Pancreas (tissue), 10 donors: ENCODE measurements around the gene MAP2K7. TPM values are rescaled to one million over a fixed set of nuclear protein-coding genes. Genes with fewer than 3 reads are reported as not detected.
A peak's percentile ranks its signal among the peaks of the same experiment; 100 is the strongest.

ENCODE experiments used
- ATAC-seq, 4 donors: fragments of 200-7000 bp; cut with Tn5 transposase; one replicate each; pipeline versions ENCODE4 v1.8.0 to v1.9.1; 2020; ENCODE audit warnings: mild to moderate bottlenecking in 4 of 4, moderate library complexity in 4 of 4
- DNase-seq, 6 donors: peaks; one replicate each; pipeline ENCODE4 v3.0.0-alpha.2; 2020
- FAIRE-seq: peaks from 2 replicates; lab custom pipeline; 2012; peaks lifted over from hg19 to GRCh38; lab: Jason Lieb, UNC
- H3K27ac ChIP-seq, 4 donors: fragments of 200-600 bp; sonication (generic); 1 replicate in 3 of 4; 2 replicates in 1 of 4; pipeline versions ENCODE4 v1.5.0 to v1.8.0; 2020
- H3K27me3 ChIP-seq, 4 donors: fragments of 200-600 bp; one replicate each; pipeline ENCODE4 v1.8.0; 2021
- H3K36me3 ChIP-seq, 3 donors: fragments of 200-600 bp; sonication (generic) in 1 of 3; one replicate each; pipeline versions ENCODE4 v1.5.0 to v1.8.0; 2020 to 2021
- H3K4me1 ChIP-seq, 3 donors: fragments of 200-600 bp; one replicate each; pipeline ENCODE4 v1.8.0; 2021
- H3K4me3 ChIP-seq, 4 donors: fragments of 200-600 bp; sonication (generic) in 2 of 4; one replicate each; pipeline versions ENCODE4 v1.5.0 to v1.8.0; 2020 to 2021
- H3K9me3 ChIP-seq, 4 donors: fragments of 200-600 bp; one replicate each; pipeline ENCODE4 v1.8.0; 2021
- CTCF ChIP-seq, 4 donors: fragments of 200-600 bp; sonication (generic) in 3 of 4; IDR thresholded peaks; one replicate each; pipeline versions ENCODE4 v1.5.0 to v1.8.0; 2021; ENCODE audit warnings: antibody characterized with exemption in 4 of 4
- WGBS, 2 donors: extraction: QIAGEN DNeasy Blood & Tissue Kit; methylation state at CpG; one replicate each; pipeline ENCODE4 v1.1.7; 2013; 5-methylcytosine and 5-hydroxymethylcytosine counted together
- intact Hi-C, 3 donors: fragments of 100-400 bp; cut with DNase I; formaldehyde crosslinking; loops; one replicate each; pipeline versions ENCODE4 v1.11.1 to v1.14.2; 2022
- polyA plus RNA-seq, 2 donors: library from polyadenylated mRNA; stranded (reverse); fragments of 200-250 nt; gene quantifications; one replicate each; pipeline ENCODE4 v1.2.3, GENCODE V29; 2013
- total RNA-seq, 6 donors: library from RNA; stranded (reverse); fragmentation: NEBNext Ultra II Directional in 4 of 6; extraction: Animal tissue kit (Norgen Biotek cat#: 25700) in 4 of 6; gene quantifications; one replicate each; pipeline versions ENCODE4 v1.2.1 to v1.2.4, GENCODE V29; 2021 to 2023
- donor health status: healthy with polysubstance abuse.
- donor health status: DM: no; HTN: no; CAD: no; lungs with moderate emphysema.
- donor health status: DM: no; HTN: no; CAD: no.
- donor health status: control.
- donor health status: control.
- donor health status: Bipolar disorder and iron deficiency.
- donor health status: DM: yes; HTN: yes; CAD: no.
- donor health status: DM: no; HTN: no; CAD: no.
- donor health status: DM: no; HTN: no; CAD: no.
- donor health status: DM: yes; HTN: yes; CAD: no.

Gene MAP2K7
- total and polyA plus RNA-seq, 8 donors = 13.9 to 45.3 (median 16.9) TPM

DNA sequence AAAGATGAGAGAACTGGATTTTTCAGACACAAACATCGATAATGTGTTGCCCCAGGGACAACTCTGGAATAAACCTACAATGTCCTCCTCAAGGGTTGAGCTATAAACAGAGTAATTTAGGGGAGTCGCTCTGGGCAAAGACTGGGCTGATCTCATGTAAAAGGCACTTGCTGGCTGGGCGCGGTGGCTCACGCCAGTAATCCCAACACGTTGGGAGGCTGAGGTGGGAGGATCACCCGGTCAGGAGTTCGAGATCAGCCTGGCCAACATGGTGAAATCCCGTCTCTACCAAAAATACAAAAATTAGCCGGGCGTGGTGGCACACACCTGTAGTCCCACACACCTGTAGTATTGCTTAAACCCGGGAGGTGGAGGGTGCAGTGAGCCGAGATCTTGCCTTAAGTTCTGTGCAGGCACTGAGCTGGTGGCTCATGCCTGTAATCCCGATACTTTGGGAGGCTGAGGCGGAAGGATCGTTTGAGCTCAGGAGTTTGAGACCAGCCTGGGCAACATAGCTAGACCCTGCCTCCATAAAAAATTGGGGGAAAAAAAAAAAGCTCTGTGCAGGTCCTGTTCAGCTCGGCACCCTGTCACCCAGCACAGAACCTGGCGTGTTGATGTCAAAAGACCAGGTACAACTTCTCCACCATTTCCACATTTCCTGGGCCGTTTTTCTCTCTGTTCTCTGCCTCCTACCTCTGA lies 38.4 kb downstream of the MAP2K7 start:
- Histone ChIP-seq H3K36me3 (peaks cover 2 to 13% (median 4%) of the 10 kb centered on the region in 3 donors), H3K4me3 (peak overlapping the region in 2 of 4 donors; percentile 91 to 99), H3K9me3 (no peaks in the 10 kb centered on the region), H3K27me3 (no peaks in the 10 kb centered on the region), H3K27ac (no peak overlapping the region), H3K4me1 (peaks cover 3 to 14% (median 5%) of the 10 kb centered on the region in 3 donors)
- FAIRE-seq (no peak), DNase-seq (peak in 2 of 6 donors; percentile 13 to 33), ATAC-seq (no peak)
- 86 to 88% methylated on average over 19 of the region's 19 CpGs for WGBS, 2 donors
- intact Hi-C loops = no loop called here
- no peak for TF ChIP-seq CTCF (IDR thresholded peaks at IDR 0.05)

- peak overlapping the region; percentile 60 to 99 (median 86) for H3K4me3 ChIP-seq
- H3K27me3 ChIP-seq = no peaks in the 10 kb centered on the region
- intact Hi-C loops = no loop called here
- no peak for TF ChIP-seq CTCF (IDR thresholded peaks at IDR 0.05)
- FAIRE-seq = no peak
- H3K9me3 ChIP-seq = no peaks in the 10 kb centered on the region
- peaks cover 0 to 3% (median under 1%) of the 10 kb centered on the region in 3 donors for H3K36me3 ChIP-seq
- no peak for DNase-seq
- H3K27ac ChIP-seq = peak overlapping the region; percentile 96 to 99 (median 98)
- ATAC-seq = peak in 3 of 4 donors; percentile 13 to 20 (median 19)
- 0 to 2% methylated on average over 33 of the region's 33 CpGs for WGBS, 2 donors
- H3K4me1 ChIP-seq = peaks cover 3 to 14% (median 5%) of the 10 kb centered on the region in 3 donors
Measured at GRCh38 chr19:7942981-7943443, 39.3 kb downstream of the MAP2K7 start.

GRCh38 chr19:7943444-7944176 lies 39.9 kb downstream of the MAP2K7 start, which contains the start of gene TIMM44:
Gene TIMM44, minus strand, starts transcription at chr19:7943666. Its CDS starts 15 bp downstream, at chr19:7943651.
- no peak for TF ChIP-seq CTCF (IDR thresholded peaks at IDR 0.05)
- Histone ChIP-seq H3K4me3 (peak within 1 kb of the TSS; percentile 60 to 99 (median 86)), H3K27me3 (no peaks in the 10 kb centered on the region), H3K36me3 (no peaks in the 10 kb centered on the region), H3K9me3 (no peaks in the 10 kb centered on the region), H3K4me1 (peaks cover 3 to 14% (median 5%) of the 10 kb centered on the region in 3 donors), H3K27ac (peak within 1 kb of the TSS; percentile 96 to 99 (median 98))
- DNase-seq (peak; percentile 98 to 100 (median 100)), ATAC-seq (peak; percentile 96 to 99 (median 97)), FAIRE-seq (peak; percentile 99)
- 1% methylated on average over 56 of the region's 56 CpGs for WGBS, 2 donors
- intact Hi-C loops = no loop called here

DNA sequence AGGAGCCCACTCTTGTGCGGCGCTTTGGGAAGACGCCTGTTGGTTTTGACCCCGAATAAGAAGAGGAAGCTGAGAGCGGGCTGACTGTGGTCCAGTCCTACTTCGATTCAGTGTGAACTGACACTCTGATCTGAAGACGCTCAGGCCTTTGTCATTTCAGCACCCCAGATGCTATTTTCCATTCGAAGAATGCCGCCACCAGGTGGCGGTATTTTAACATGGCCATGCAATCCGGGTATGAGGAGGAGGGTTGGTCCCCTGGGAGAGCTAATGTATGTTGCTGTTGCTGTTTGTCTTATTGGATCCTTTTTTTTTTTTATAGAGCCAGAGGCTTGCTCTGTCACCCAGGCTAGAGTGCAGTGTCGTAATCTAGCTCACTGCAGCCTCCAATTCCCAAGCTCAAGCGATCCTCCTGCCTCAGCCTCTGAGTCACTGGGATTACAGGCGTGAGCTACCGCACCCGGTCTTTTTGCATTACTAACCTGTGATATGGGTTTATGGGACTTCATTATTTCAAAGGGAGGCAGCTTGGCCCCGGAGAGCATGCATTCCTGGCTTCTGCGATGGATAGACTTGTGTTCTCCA lies 40.6 kb downstream of the MAP2K7 start:
- ATAC-seq = peak; percentile 56 to 79 (median 70)
- peak; percentile 63 to 85 (median 77) for TF ChIP-seq CTCF (IDR thresholded peaks at IDR 0.05)
- peak; percentile 5 for FAIRE-seq

More for the DNA sequence above, 40.6 kb downstream of the MAP2K7 start:
- Histone ChIP-seq H3K9me3 (no peaks in the 10 kb centered on the region), H3K27ac (peak overlapping the region; percentile 96 to 99 (median 98)), H3K4me3 (peak overlapping the region; percentile 16 to 99 (median 74)), H3K27me3 (no peaks in the 10 kb centered on the region), H3K4me1 (peaks cover 3 to 14% (median 5%) of the 10 kb centered on the region in 3 donors), H3K36me3 (no peaks in the 10 kb centered on the region)
- DNase-seq = peak; percentile 72 to 91 (median 84)
- intact Hi-C loops = no loop called here
- 25 to 26% methylated on average over 18 of the region's 18 CpGs for WGBS, 2 donors
